ENCODE results near the gene USPL1.

DNA sequence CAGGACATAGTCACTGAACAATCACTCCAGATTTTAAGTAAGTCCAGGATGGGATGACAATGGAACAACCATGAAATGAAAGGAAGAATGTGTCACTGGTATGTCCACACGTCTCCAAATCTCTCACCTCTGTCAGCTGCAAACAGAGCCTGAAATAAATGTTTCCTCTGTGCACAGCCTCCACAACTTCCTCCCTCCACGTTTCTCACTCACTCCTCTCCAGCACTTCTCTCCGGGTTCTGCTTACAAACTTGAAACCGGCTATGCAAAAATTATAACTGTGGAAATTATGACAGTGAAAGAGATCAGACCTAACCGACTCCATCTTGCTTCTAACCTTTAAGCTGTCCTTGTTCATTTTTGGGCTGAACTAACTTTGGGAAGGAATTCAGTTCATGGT lies 82.6 kb downstream of the USPL1 start:
- TF ChIP-seq, protein P1, sequence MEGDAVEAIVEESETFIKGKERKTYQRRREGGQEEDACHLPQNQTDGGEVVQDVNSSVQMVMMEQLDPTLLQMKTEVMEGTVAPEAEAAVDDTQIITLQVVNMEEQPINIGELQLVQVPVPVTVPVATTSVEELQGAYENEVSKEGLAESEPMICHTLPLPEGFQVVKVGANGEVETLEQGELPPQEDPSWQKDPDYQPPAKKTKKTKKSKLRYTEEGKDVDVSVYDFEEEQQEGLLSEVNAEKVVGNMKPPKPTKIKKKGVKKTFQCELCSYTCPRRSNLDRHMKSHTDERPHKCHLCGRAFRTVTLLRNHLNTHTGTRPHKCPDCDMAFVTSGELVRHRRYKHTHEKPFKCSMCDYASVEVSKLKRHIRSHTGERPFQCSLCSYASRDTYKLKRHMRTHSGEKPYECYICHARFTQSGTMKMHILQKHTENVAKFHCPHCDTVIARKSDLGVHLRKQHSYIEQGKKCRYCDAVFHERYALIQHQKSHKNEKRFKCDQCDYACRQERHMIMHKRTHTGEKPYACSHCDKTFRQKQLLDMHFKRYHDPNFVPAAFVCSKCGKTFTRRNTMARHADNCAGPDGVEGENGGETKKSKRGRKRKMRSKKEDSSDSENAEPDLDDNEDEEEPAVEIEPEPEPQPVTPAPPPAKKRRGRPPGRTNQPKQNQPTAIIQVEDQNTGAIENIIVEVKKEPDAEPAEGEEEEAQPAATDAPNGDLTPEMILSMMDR (IDR thresholded peaks at IDR 0.05) = no peak
- TF ChIP-seq POLR2A (IDR thresholded peaks at IDR 0.05) = no peak
